Hematopoietic multipotent progenitor cell treated with erythropoietin and hydrocortisone succinate and interleukin-3 and kit ligand, for 8 days (in vitro differentiated cells): ENCODE data around the gene GALNT12.

Source experiments
- DNase-seq: peaks from one replicate; pipeline ENCODE4 v3.0.0-alpha.2; 2015

The GALNT12 gene

GRCh38 chr9:98834386-98834785 is 26.9 kb downstream of the GALNT12 start:
- no peak for DNase-seq

- no peak for DNase-seq
Measured at GRCh38 chr9:98836206-98836605, 28.7 kb downstream of the GALNT12 start.

GRCh38 chr9:98837516-98837915 is 30.0 kb downstream of the GALNT12 start:
- DNase-seq = no peak

- DNase-seq = no peak
Measured at GRCh38 chr9:98838155-98838867, 30.8 kb downstream of the GALNT12 start.

- DNase-seq = no peak
Measured at GRCh38 chr9:98838868-98839565, 31.5 kb downstream of the GALNT12 start.

GRCh38 chr9:98839724-98840123 is 32.3 kb downstream of the GALNT12 start:
- DNase-seq = no peak

GRCh38 chr9:98842510-98842909 is 35.0 kb downstream of the GALNT12 start:
- no peak for DNase-seq

- DNase-seq = no peak
Measured at GRCh38 chr9:98846081-98846480, 38.6 kb downstream of the GALNT12 start.

GRCh38 chr9:98846879-98847278 is 39.4 kb downstream of the GALNT12 start:
- no peak for DNase-seq

GRCh38 chr9:98848450-98849149 is 41.1 kb downstream of the GALNT12 start:
- peak; percentile 86 for DNase-seq

- DNase-seq = no peak
Measured at GRCh38 chr9:98849563-98849962, 42.1 kb downstream of the GALNT12 start.

GRCh38 chr9:98850851-98851729 is 43.6 kb downstream of the GALNT12 start:
- peak; percentile 18 for DNase-seq

- peak; percentile 95 for DNase-seq
Measured at GRCh38 chr9:98851730-98852459, 44.4 kb downstream of the GALNT12 start.

GRCh38 chr9:98852460-98852734 is 44.9 kb downstream of the GALNT12 start:
- DNase-seq = no peak

- DNase-seq = no peak
Measured at GRCh38 chr9:98852961-98853360, 45.5 kb downstream of the GALNT12 start.

GRCh38 chr9:98854266-98854665 is 46.8 kb downstream of the GALNT12 start:
- DNase-seq = no peak

GRCh38 chr9:98855592-98855991 is 48.1 kb downstream of the GALNT12 start:
- no peak for DNase-seq

GRCh38 chr9:98856982-98857381 is 49.5 kb downstream of the GALNT12 start:
- DNase-seq = no peak

GRCh38 chr9:98859941-98860340 is 52.5 kb downstream of the GALNT12 start:
- DNase-seq = no peak

- peak; percentile 30 for DNase-seq
Measured at GRCh38 chr9:98860871-98861293, 53.4 kb downstream of the GALNT12 start.

GRCh38 chr9:98861781-98862504 is 54.5 kb downstream of the GALNT12 start:
- no peak for DNase-seq

- no peak for DNase-seq
Measured at GRCh38 chr9:98862936-98863335, 55.5 kb downstream of the GALNT12 start.
